ENCODE data around the gene GNPDA1. TPM values are rescaled to one million over a fixed set of nuclear protein-coding genes. Genes with fewer than 3 reads are reported as not detected.

Gene GNPDA1
- total and polyA plus RNA-seq, 2 of the 8 experiments (the other 6 are each of a cell fraction or from before 2014, with no cell fraction given) = 33.0 to 94.3 TPM

DNA sequence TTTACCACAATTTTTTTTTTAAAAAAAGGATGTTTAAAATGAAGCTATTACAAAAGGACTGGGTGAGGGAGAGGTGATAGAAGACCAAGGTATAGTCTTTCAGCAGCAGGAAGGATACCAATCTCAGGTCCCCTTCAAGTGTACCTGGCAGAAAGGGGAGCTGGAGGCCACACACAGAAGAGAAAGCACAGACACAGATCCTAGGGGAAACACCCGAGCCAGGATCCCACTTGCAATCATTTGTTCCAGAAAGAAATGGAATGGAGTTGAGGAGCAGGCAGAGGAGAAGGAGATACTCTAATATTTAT is 5.6 kb downstream of the GNPDA1 start:
- H2BK20ac ChIP-seq (ENCODE audit: low read length) = no peak overlapping the region
- 100% methylated on average over 1 of the region's 1 CpG; no CpG with 5 or more reads in 1 of the 2 experiments for WGBS, 2 experiments (ENCODE audit: extremely low coverage in 1 of 2, insufficient coverage in 1 of 2, insufficient read length in 1 of 2, insufficient replicate concordance in 2 of 2, low coverage in 1 of 2, low lambda C conversion rate in 2 of 2, missing lambda C conversion rate in 1 of 2)
- TF ChIP-seq, protein P1, sequence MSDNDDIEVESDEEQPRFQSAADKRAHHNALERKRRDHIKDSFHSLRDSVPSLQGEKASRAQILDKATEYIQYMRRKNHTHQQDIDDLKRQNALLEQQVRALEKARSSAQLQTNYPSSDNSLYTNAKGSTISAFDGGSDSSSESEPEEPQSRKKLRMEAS (IDR thresholded peaks at IDR 0.05) = no peak
- no peak for TF ChIP-seq RNF2 (IDR thresholded peaks at IDR 0.05; ENCODE audit: borderline replicate concordance, low read depth, low read length, missing control alignments, poor library complexity, severe bottlenecking)
- TF ChIP-seq, protein P2, sequence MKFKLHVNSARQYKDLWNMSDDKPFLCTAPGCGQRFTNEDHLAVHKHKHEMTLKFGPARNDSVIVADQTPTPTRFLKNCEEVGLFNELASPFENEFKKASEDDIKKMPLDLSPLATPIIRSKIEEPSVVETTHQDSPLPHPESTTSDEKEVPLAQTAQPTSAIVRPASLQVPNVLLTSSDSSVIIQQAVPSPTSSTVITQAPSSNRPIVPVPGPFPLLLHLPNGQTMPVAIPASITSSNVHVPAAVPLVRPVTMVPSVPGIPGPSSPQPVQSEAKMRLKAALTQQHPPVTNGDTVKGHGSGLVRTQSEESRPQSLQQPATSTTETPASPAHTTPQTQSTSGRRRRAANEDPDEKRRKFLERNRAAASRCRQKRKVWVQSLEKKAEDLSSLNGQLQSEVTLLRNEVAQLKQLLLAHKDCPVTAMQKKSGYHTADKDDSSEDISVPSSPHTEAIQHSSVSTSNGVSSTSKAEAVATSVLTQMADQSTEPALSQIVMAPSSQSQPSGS (IDR thresholded peaks at IDR 0.05; ENCODE audit: low read length) = no peak
- TF ChIP-seq RXRA (IDR thresholded peaks at IDR 0.05; ENCODE audit: insufficient read depth, low read depth, low read length) = no peak
- no peak for TF ChIP-seq POLR2AphosphoS5 (IDR thresholded peaks at IDR 0.05; ENCODE audit: low read depth, low read length)
- no peak for TF ChIP-seq CBX5 (IDR thresholded peaks at IDR 0.05; ENCODE audit: low read depth, low read length)
- TF ChIP-seq POU5F1 (IDR thresholded peaks at IDR 0.05; ENCODE audit: low read depth, low read length) = no peak
- no peak for TF ChIP-seq SIX5 (IDR thresholded peaks at IDR 0.05; ENCODE audit: low read depth, low read length)
- TF ChIP-seq SUZ12 (IDR thresholded peaks at IDR 0.05; ENCODE audit: low read length) = no peak
- no peak for TF ChIP-seq YY1 (IDR thresholded peaks at IDR 0.05; ENCODE audit: low read depth, low read length)
- no peak for TF ChIP-seq JUND (IDR thresholded peaks at IDR 0.05; ENCODE audit: low read length)
- TF ChIP-seq EZH2 (IDR thresholded peaks at IDR 0.05; ENCODE audit: low read depth, low read length, severe bottlenecking) = no peak

More for the DNA sequence above, 5.6 kb downstream of the GNPDA1 start:
- no peaks in the 10 kb centered on the region for H3K79me2 ChIP-seq (ENCODE audit: control insufficient read depth in 1 of 2, insufficient read depth in 2 of 2, low read length in 2 of 2)
- no peaks in the 10 kb centered on the region for H3K27me3 ChIP-seq (replicated peaks in 1 of 4; ENCODE audit: control insufficient read depth in 3 of 4, extremely low read depth in 1 of 4, insufficient read depth in 3 of 4, low read length in 3 of 4)
- no peak overlapping the region for H2BK15ac ChIP-seq (ENCODE audit: low read length)
- H4K20me1 ChIP-seq (replicated peaks in 1 of 2; ENCODE audit: control insufficient read depth in 1 of 2, insufficient read depth in 2 of 2, low read length in 2 of 2) = no peaks in the 10 kb centered on the region
- no peak overlapping the region for H2BK120ac ChIP-seq (replicated peaks; ENCODE audit: low read depth, low read length)
- no peak overlapping the region for H3K23ac ChIP-seq (ENCODE audit: insufficient read length)
- FAIRE-seq (no peak), DNase-seq (ENCODE audit: low read depth in 1 of 2, low spot score in 2 of 2) (no peak)
- H3K4me3 ChIP-seq (ENCODE audit: extremely low read depth in 1 of 4, insufficient read depth in 2 of 4, low read depth in 3 of 4, low read length in 4 of 4) = no peak overlapping the region
- ChIA-PET POLR2A (ENCODE audit: partially characterized antibody) (interaction anchor here (0.6 to 1.0 kb wide), 2 partner anchors 103 to 203 kb away, joined by 3 to 5 read pairs; no protein-coding TSS in a partner anchor), CTCF (ENCODE audit: partially characterized antibody) (interaction anchor here (0.6 to 11.4 kb wide), 3 partner anchors 138 to 316 kb away, joined by 3 to 112 read pairs (median 4); no protein-coding TSS in a partner anchor)
- no peak overlapping the region for H3K27ac ChIP-seq (ENCODE audit: low read depth, low read length)
- no peak overlapping the region for H2BK5ac ChIP-seq (ENCODE audit: low read depth, low read length)
- H3K18ac ChIP-seq (ENCODE audit: extremely low read depth, low read length) = no peak overlapping the region
- no peaks in the 10 kb centered on the region for H3K23me2 ChIP-seq (ENCODE audit: low read depth, low read length)
- peaks cover 14 to 57% (median 30%) of the 10 kb centered on the region in 4 experiments; a peak in 7 of 8 replicates for H3K36me3 ChIP-seq (ENCODE audit: control insufficient read depth in 2 of 4, insufficient read depth in 4 of 4, low read length in 3 of 4)
- H2AK5ac ChIP-seq (ENCODE audit: low read depth, low read length) = no peak overlapping the region
- no peak overlapping the region for H3K4me2 ChIP-seq (ENCODE audit: insufficient read depth in 1 of 2, low read depth in 2 of 2, low read length in 2 of 2)
- H4K91ac ChIP-seq (replicated peaks; ENCODE audit: insufficient read length, low read length) = no peak overlapping the region
- H3K79me1 ChIP-seq (ENCODE audit: low read depth, low read length) = no peaks in the 10 kb centered on the region
- no peak overlapping the region for H2BK12ac ChIP-seq (ENCODE audit: low read depth, low read length)
- H3K56ac ChIP-seq (replicated peaks; ENCODE audit: insufficient read length, low read depth, low read length) = no peak overlapping the region
- no peaks in the 10 kb centered on the region for H3K9me3 ChIP-seq (ENCODE audit: insufficient read depth in 2 of 2, low read depth in 1 of 2, low read length in 1 of 2)
- H3K4me1 ChIP-seq (replicated peaks in 1 of 4; ENCODE audit: control insufficient read depth in 3 of 4, insufficient read depth in 4 of 4, low read length in 3 of 4) = no peaks in the 10 kb centered on the region; a peak in 2 of 7 replicates
- no peak overlapping the region for H3K9ac ChIP-seq (replicated peaks in 1 of 4; ENCODE audit: extremely low read depth in 1 of 4, low read depth in 3 of 4, low read length in 3 of 4)
- H3K4ac ChIP-seq (replicated peaks; ENCODE audit: insufficient read length, low read depth, low read length) = no peak overlapping the region
- H4K5ac ChIP-seq (ENCODE audit: insufficient read length, low read depth, low read length) = no peak overlapping the region
- no peak overlapping the region for H2AFZ ChIP-seq (ENCODE audit: low read length)
- no peak overlapping the region for H3K14ac ChIP-seq (ENCODE audit: insufficient read length)
- H4K8ac ChIP-seq (ENCODE audit: extremely low read depth, insufficient read depth, low read length) = no peak overlapping the region

All from H1 (cell line).